Neutrophil (primary cell): ENCODE data around the gene STK32C.

Experiments used
- H3K27ac ChIP-seq: fragments of 200-600 bp; sonication (generic); 2 replicates; pipeline ENCODE4 v1.5.1; 2016; ENCODE audit warnings: mild to moderate bottlenecking, moderate library complexity
- H3K27me3 ChIP-seq: fragments of 200-600 bp; sonication (generic); 2 replicates; pipeline ENCODE4 v1.6.0; 2016; ENCODE audit warnings: mild to moderate bottlenecking
- H3K36me3 ChIP-seq: fragments of 200-600 bp; sonication (generic); 2 replicates; pipeline ENCODE4 v1.5.1; 2017
- H3K4me1 ChIP-seq, 2 experiments: fragments of 200-600 bp in 1 of 2; sonication (generic) in 1 of 2; 1 replicate in 1 of 2; 2 replicates in 1 of 2; pipeline versions ENCODE4 v1.5.1 to v1.6.1; 2013 to 2016; ENCODE audit warnings: low read depth in 1 of 2, low read length in 1 of 2, mild to moderate bottlenecking in 1 of 2, moderate library complexity in 1 of 2; ENCODE audit not compliant: control insufficient read depth in 1 of 2, insufficient read depth in 1 of 2
- H3K4me3 ChIP-seq, 2 experiments: fragments of 200-600 bp in 1 of 2; sonication (generic) in 1 of 2; 1 replicate in 1 of 2; 2 replicates in 1 of 2; pipeline ENCODE4 v1.5.1; 2013 to 2016; ENCODE audit warnings: low read depth in 1 of 2, low read length in 1 of 2, mild to moderate bottlenecking in 1 of 2, moderate library complexity in 1 of 2
- H3K9me3 ChIP-seq: fragments of 200-600 bp; sonication (generic); 2 replicates; pipeline ENCODE4 v1.5.1; 2016
- TF ChIP-seq, protein P1 (sequence below): fragments of 200-600 bp; sonication (generic); IDR thresholded peaks from 2 replicates; pipeline ENCODE4 v1.5.1; 2016; ENCODE audit warnings: antibody characterized with exemption

STK32C gene

GRCh38 chr10:132181691-132182425, 125.9 kb downstream of the STK32C start:
- peaks cover 0 to 8% of the 10 kb centered on the region in 2 experiments for H3K4me1 ChIP-seq
- TF ChIP-seq, protein P1, sequence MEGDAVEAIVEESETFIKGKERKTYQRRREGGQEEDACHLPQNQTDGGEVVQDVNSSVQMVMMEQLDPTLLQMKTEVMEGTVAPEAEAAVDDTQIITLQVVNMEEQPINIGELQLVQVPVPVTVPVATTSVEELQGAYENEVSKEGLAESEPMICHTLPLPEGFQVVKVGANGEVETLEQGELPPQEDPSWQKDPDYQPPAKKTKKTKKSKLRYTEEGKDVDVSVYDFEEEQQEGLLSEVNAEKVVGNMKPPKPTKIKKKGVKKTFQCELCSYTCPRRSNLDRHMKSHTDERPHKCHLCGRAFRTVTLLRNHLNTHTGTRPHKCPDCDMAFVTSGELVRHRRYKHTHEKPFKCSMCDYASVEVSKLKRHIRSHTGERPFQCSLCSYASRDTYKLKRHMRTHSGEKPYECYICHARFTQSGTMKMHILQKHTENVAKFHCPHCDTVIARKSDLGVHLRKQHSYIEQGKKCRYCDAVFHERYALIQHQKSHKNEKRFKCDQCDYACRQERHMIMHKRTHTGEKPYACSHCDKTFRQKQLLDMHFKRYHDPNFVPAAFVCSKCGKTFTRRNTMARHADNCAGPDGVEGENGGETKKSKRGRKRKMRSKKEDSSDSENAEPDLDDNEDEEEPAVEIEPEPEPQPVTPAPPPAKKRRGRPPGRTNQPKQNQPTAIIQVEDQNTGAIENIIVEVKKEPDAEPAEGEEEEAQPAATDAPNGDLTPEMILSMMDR: no peak
- no peak overlapping the region for H3K27ac ChIP-seq
- no peaks in the 10 kb centered on the region for H3K36me3 ChIP-seq
- H3K9me3 ChIP-seq: no peaks in the 10 kb centered on the region
- H3K4me3 ChIP-seq: no peak overlapping the region
- H3K27me3 ChIP-seq: peaks cover 88% of the 10 kb centered on the region

GRCh38 chr10:132180736-132181135, 127.0 kb downstream of the STK32C start:
- H3K27ac ChIP-seq: no peak overlapping the region
- H3K9me3 ChIP-seq: no peaks in the 10 kb centered on the region
- TF ChIP-seq, protein P1: no peak
- no peak overlapping the region for H3K4me3 ChIP-seq
- peaks cover 88% of the 10 kb centered on the region for H3K27me3 ChIP-seq
- H3K4me1 ChIP-seq: no peaks in the 10 kb centered on the region
- no peaks in the 10 kb centered on the region for H3K36me3 ChIP-seq

- Histone ChIP-seq H3K27me3 (peaks cover 86% of the 10 kb centered on the region), H3K27ac (no peak overlapping the region), H3K4me3 (no peak overlapping the region), H3K4me1 (no peaks in the 10 kb centered on the region), H3K9me3 (no peaks in the 10 kb centered on the region), H3K36me3 (no peaks in the 10 kb centered on the region)
- TF ChIP-seq, protein P1: no peak
Measured at GRCh38 chr10:132179551-132180392, 128.0 kb downstream of the STK32C start.

DNA sequence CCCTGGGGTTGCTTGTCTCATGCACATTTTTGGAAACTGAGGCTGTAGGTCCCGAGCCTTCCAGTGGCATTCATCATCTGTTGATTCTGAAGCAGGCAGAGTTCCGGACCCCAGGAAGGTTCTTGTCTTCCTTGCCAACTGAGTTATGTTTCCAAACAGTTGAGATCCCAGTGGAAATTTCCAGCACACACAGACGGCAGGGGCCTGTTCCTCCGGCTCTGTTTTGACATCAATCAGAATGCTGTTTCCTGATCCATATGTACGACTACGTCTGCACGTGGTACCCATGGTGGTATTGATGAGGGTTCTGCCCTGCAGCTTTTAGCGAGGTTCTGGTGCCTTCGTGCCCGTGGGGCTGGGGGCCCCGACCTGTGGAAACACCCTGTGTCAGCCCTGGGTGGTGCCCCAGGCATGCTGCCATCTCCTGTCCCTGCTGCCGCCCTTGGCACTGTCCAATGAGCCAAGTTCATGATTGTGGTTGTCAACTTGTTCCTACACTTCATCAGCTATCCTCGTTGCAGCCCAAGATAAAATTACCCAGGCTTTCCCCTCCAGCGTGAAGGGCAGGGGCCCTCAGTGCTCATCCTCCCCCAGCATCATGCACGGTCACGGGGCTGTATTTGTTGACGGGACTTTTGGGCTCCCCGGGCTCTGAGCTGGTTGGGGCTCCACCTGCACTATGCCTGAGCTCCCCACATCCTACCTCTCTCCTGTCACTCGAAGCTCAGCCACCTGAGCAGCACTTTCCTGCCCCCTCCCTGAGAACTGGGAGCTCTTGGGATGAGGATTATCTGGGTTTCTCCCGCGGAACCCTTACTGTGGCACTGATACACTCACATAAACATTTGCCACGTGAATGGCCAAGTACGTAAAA, 128.8 kb downstream of the STK32C start:
- no peak overlapping the region for H3K27ac ChIP-seq
- H3K27me3 ChIP-seq: peaks cover 77% of the 10 kb centered on the region
- TF ChIP-seq, protein P1: no peak
- no peaks in the 10 kb centered on the region for H3K9me3 ChIP-seq
- H3K4me1 ChIP-seq: no peaks in the 10 kb centered on the region
- H3K4me3 ChIP-seq: no peak overlapping the region
- H3K36me3 ChIP-seq: no peaks in the 10 kb centered on the region

DNA sequence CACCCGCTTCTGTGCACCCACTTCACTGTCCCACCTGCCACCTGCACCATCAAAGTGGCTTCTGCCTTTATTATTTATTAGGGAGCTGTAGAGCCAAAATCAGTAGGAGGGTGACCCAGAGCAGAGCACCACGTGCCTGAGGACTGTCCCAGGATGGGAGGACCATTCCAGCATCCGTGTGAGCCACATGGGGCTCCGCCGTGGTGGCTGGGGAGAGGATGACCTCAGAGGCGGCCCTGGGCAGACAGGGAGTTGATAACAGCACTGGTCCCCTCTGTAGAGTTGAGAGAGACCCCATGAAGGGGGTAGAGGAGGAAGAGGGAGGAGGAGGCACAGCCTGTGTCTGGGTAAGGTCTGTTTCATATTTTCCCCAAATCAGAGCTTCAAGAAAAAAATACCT, 129.7 kb downstream of the STK32C start:
- no peak overlapping the region for H3K4me3 ChIP-seq
- H3K4me1 ChIP-seq: no peaks in the 10 kb centered on the region
- no peaks in the 10 kb centered on the region for H3K9me3 ChIP-seq
- H3K36me3 ChIP-seq: no peaks in the 10 kb centered on the region
- no peak overlapping the region for H3K27ac ChIP-seq
- TF ChIP-seq, protein P1: no peak
- H3K27me3 ChIP-seq: peaks cover 68% of the 10 kb centered on the region
